SK-N-SH (cell line): ENCODE results near the gene CCDC40.

Source experiments
- CTCF ChIP-seq: fragments of 200-600 bp; sonication (generic); IDR thresholded peaks from 2 replicates; pipeline ENCODE4 v1.6.1; 2017; ENCODE audit warnings: antibody characterized with exemption, mild to moderate bottlenecking, moderate library complexity
- ELF1 ChIP-seq: IDR thresholded peaks from 2 replicates; pipeline ENCODE4 v1.4.0; 2012
- EP300 ChIP-seq, 2 experiments: IDR thresholded peaks; 2 replicates each; pipeline versions ENCODE4 v1.4.0 to v1.6.1; 2012; ENCODE audit warnings: borderline replicate concordance in 1 of 2, low read depth in 1 of 2, low read length in 1 of 2
- JUND ChIP-seq: IDR thresholded peaks from 2 replicates; pipeline ENCODE4 v1.4.0; 2012
- MXI1 ChIP-seq: IDR thresholded peaks from 2 replicates; pipeline ENCODE4 v1.6.1; 2012; ENCODE audit warnings: mild to moderate bottlenecking, low read depth, low read length, improper control_type of control experiment
- POLR2AphosphoS5 ChIP-seq: IDR thresholded peaks from 2 replicates; pipeline ENCODE4 v1.6.1; 2012; ENCODE audit warnings: low read depth, low read length
- RCOR1 ChIP-seq: fragments of 150-350 bp; IDR thresholded peaks from 2 replicates; pipeline ENCODE4 v1.6.1; 2017; ENCODE audit warnings: antibody characterized with exemption, low read length
- REST ChIP-seq: IDR thresholded peaks from 2 replicates; pipeline ENCODE4 v1.6.1; 2012; ENCODE audit warnings: mild to moderate bottlenecking, low read depth, low read length, moderate library complexity
- YY1 ChIP-seq: IDR thresholded peaks from 2 replicates; pipeline ENCODE4 v1.4.0; 2012; ENCODE audit warnings: low read depth, mild to moderate bottlenecking
- TF ChIP-seq, protein P1 (sequence below): IDR thresholded peaks from 2 replicates; pipeline ENCODE4 v1.4.0; 2012; ENCODE audit warnings: low read depth, borderline replicate concordance
- TF ChIP-seq, protein P2 (sequence below): IDR thresholded peaks from 2 replicates; pipeline ENCODE4 v1.4.0; 2012; ENCODE audit warnings: low read depth, borderline replicate concordance

GRCh38 chr17:80137131-80137530, 100.7 kb downstream of the CCDC40 start:
- no peak for TF ChIP-seq REST
- TF ChIP-seq, protein P1, sequence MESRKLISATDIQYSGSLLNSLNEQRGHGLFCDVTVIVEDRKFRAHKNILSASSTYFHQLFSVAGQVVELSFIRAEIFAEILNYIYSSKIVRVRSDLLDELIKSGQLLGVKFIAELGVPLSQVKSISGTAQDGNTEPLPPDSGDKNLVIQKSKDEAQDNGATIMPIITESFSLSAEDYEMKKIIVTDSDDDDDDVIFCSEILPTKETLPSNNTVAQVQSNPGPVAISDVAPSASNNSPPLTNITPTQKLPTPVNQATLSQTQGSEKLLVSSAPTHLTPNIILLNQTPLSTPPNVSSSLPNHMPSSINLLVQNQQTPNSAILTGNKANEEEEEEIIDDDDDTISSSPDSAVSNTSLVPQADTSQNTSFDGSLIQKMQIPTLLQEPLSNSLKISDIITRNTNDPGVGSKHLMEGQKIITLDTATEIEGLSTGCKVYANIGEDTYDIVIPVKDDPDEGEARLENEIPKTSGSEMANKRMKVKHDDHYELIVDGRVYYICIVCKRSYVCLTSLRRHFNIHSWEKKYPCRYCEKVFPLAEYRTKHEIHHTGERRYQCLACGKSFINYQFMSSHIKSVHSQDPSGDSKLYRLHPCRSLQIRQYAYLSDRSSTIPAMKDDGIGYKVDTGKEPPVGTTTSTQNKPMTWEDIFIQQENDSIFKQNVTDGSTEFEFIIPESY: no peak
- no peak for TF ChIP-seq MXI1
- no peak for TF ChIP-seq CTCF
- no peak for TF ChIP-seq ELF1
- TF ChIP-seq EP300 (IDR thresholded peaks at IDR 0.05; ENCODE audit: borderline replicate concordance in 1 of 2, low read depth in 1 of 2, low read length in 1 of 2): no peak
- no peak for TF ChIP-seq POLR2AphosphoS5
- no peak for TF ChIP-seq YY1
- no peak for TF ChIP-seq RCOR1
- TF ChIP-seq, protein P2, sequence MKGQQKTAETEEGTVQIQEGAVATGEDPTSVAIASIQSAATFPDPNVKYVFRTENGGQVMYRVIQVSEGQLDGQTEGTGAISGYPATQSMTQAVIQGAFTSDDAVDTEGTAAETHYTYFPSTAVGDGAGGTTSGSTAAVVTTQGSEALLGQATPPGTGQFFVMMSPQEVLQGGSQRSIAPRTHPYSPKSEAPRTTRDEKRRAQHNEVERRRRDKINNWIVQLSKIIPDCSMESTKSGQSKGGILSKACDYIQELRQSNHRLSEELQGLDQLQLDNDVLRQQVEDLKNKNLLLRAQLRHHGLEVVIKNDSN: no peak
- TF ChIP-seq JUND: no peak
